GM19025 (cell line): ENCODE data around the gene DDX54.
"Not testable (repeated sequence)": the region's sequence is repeated elsewhere in the genome, so short reads cannot be mapped to it uniquely, and the experiment has no call there.

Source experiments
- ATAC-seq: cut with Tn5 transposase; IDR thresholded peaks from one replicate; pipeline ENCODE4 v1.9.1; 2021; ENCODE audit warnings: mild to moderate bottlenecking, low read depth, moderate library complexity; ENCODE audit not compliant: unreplicated experiment

The DDX54 gene

DNA sequence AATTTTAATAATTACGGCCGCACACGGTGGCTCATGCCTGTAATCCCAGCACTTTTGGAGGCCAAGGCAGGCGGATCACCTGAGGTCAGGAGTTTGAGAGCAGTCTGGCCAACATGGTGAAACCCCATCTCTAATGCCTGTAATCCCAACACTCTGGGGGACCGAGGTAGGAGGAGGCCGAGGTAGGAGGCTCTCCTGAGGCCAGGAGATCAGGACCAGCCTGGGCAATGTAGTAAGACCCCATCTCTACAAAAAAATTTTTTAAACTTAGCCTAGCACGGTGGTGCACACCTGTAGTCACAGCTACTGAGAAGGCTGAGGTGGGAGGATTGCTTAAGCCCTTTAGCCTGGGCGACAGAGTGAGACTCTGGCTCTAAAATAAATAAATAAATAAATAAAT, 41.3 kb downstream of the DDX54 start:
- no peak for ATAC-seq

DNA sequence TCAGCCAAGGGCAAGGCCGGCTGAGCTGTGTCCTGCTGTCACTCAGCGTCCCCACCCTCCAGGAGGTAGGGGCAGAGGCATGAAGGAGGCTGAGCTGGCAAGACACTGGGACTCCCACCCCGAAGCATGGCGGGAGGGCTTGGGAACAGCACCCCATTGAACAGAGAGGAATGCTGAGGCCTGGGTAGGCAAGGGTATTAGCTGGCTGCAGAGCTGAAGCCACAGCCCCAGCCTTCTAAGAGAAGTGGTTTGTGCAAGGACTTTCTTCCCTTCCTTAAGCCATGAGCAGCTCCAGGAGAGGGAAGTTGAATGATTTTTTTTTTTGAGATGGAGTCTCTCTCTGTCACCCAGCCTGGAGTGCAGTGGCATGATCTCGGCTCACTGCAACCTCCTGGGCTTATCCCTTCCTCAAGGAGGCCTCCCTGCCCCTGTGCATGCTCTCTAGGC, 42.4 kb downstream of the DDX54 start:
- ATAC-seq, result no peak

DNA sequence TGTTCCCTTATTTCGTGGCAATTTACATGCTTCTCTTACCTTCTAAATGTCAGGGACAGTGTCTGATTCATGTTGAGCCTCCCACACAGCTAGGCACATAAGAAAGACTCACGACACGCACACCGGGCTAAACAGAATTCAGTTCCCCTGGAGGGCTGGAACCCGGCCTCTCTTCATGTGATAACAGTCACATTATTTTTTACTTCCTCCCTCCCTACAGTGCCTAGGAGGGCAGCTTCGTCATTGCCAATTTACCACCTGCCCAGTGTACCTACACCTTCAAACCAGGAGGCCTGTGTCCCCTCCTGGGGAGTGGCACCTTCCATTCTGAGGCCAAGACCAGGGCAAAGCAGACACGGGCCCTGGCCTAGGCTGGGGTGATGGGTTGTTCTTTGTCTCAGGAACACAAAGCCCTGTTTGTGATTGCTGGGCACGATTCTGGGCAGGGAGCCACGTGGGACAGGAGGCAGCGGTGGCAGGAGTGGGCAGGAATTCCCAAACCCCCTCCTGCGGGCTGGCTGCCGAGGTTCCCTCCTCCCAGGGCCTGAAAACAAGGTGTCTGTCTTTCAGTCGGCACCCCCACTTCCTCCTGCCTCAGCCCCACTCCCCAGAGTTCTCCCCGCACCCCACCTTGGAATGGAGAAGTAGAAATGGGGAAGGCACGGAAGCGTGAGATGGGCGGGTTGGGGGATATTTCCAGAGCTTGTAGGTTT, 42.9 kb downstream of the DDX54 start:
- ATAC-seq, result no peak

DNA sequence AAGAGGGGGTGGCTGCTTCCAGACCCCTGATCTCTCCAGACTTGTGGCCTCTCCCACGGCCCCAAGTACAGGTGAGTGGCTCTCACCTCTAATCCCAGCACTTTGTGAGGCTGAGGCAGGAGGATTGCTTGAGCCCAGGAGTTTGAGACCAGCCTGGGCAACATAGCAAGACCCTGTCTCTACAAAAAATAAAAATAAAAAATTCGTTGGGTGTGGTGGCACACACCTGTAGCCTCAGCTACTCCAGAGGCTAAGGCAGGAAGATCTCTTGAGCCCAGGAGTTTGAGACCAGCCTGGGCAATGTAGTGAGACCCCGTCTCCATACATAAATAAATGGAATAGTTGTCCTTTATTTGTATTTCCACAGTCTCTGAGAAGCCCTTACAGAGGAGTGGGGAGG, 43.6 kb downstream of the DDX54 start:
- ATAC-seq, result not testable (repeated sequence)

DNA sequence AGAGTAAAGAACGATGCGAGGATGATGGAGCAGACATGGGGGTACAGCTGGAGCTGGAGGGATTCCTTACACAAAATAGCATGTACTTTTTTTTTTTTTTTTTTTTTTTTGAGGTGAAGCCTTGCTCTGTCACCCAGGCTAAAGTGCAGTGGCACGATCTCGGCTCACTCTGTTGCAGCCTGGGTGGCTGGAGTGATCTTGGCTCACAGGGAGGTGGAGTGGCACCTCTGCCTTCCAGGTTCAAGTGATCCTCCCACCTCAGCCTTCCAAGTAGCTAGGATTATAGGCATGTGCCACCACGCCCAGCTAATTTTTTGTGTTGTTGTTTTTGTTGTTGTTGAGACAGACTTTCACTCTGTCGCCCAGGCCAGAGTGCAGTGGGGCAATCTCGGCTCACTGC, 44.6 kb downstream of the DDX54 start:
- no peak for ATAC-seq

- ATAC-seq, result no peak
Observed at GRCh38 chr12:113138826-113139225, 46.5 kb downstream of the DDX54 start.

DNA sequence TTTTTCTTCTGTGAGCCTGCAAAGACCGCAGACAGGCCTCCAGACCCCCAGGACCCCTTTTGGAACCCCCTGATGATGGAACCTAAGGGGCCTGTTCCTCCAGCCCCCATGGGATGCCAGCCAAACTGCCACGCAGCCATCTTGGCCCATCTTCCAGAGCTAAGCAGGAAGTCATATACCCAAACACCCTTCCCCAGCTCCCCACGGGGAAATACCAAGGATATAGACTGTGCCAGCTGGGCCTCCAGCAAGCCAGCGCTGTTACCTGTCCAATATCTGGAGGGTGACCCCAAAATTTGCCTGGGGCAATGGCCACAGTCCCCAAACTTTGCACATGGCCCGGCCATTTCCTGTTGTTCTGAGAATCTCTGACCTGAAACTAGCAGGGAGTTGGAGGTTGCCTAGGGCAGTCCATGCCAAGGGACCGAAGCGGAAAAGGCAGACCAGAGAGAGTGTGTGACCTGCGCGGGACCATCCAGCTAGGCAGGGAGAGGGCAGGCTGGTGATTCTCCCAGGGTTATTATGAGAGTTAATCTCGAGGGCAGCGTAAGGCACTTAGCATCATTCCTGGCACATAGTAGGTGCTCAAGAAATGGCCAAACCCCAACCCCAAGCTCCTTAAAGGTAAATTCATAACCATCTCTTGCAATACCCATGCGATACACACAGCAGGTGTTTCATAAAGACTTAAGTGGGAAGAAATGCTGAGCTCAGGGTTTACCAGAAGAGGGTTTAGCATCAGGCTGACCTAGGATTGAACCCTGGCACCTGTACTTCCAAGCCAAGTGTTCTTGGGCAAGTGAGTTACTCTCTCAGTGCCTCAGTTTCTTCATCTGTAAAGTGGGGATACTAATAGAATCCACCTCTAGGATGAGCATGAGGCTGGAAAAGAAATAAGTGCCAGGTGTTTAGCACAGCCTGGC, 47.2 kb downstream of the DDX54 start:
- ATAC-seq, result no peak

DNA sequence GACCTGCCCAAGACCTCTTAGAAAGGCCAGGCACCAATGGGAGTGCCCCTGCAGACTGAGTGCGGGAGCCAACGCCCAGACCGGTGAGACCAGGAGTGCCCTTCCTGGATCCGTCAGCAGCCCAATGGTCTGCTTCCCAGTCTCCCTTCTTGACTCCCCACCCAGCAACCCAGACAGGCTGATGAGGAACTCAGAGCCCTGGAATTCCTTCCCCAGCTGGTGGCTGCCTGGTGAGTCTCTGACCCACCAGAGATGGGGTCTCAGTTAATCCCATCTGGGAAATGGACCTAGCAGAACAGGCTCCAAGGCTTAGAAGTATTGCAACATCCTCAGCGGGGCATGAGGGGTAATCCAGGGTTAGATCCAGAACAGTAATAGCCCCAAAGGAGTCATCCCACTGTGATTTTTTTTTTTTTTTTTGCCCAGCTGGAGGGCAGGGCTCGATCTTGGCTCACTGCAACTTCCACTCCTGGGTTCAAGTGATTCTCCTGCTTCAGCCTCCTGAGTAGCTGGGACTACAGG, 48.2 kb downstream of the DDX54 start:
- no peak for ATAC-seq

DNA sequence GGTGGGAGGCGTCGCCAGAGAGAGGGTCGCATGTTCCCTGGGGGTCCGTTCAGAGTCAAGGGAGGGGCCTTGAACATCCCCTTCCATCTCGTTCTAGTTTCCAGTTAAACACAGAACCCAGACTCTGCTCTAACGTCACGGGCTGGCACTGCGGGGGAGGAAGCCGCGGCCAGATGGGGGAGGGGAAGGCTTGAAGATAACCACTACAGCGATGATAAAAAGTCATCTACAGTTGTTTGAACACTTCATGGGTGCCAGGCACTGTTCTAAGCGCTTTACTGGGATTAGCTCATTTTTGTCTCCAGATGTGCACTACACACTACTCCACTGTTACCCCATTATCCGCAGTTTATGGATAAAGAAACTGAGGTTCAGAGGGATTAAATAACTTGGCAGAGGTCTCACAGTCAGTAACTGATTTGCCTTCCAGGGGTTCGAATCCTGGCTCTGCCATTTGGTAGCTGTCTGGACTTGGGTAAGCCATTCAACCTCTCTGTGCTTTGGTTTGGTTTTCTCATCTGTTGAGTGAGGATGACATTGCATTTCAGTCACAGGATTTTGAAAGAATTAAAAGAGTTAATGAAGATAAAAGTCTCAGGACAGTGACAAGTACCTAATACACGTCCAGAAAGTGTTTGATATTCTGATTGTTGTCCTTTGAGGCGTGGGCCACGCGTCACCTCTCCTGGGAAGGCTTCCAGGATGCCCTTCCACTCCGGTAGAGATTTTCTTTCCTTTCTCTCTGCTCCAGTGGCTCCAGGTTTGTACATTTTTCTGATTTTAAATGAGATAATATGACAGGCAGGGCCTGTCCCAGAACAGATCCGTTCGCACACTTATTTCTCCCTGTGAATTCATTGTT, 48.9 kb downstream of the DDX54 start:
- ATAC-seq, result no peak

GRCh38 chr12:113135178-113136127, 49.8 kb downstream of the DDX54 start, which contains the start of gene RASAL1:
RASAL1 (minus strand) TSS chr12:113135761; CDS start chr12:113135462, 299 bp downstream.
- no peak for ATAC-seq

DNA sequence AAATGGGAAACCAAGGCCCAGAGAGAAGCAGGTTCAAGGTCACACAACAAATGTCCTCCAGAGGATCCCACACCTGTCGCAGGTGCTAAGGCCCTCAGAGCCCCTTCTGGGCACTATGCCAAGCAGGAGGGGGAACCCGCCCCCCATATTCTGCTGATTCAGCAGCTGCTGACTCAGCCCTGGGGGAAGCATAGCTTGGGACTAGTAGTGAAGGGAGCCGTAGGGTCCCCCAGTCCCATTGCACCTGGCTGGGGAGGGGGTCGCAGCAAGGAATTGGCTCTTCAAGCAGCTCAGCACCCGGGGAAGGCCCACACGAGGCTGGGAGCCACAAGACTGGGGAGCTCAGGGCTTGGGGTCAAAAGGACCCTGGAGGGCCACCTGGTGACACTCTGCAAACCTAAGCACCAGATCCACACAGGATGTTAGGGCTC, 50.7 kb downstream of the DDX54 start:
- no peak for ATAC-seq

- ATAC-seq, result no peak
Observed at GRCh38 chr12:113134071-113134470, 51.2 kb downstream of the DDX54 start.

- no peak for ATAC-seq
Observed at GRCh38 chr12:113133666-113134065, 51.6 kb downstream of the DDX54 start.

DNA sequence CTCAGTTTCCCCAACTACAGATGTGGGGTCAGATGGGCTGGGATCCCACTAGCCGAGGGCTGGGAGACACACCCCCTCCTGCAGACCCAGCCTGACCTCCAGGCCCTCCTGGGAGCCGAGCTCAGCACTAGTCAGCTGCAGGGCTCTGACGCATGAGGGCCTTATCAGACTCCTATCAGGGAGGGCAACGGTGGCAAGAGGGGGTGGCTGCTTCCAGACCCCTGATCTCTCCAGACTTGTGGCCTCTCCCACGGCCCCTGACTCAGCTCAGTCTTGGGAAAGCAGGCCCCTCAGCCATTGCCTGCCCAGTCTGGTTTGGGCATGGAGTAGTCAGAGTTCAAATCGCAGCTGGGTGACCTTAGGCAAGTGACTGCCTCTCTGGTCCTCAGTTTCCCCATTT, 52.2 kb downstream of the DDX54 start:
- no peak for ATAC-seq

- no peak for ATAC-seq
Observed at GRCh38 chr12:113131556-113131955, 53.7 kb downstream of the DDX54 start.

DNA sequence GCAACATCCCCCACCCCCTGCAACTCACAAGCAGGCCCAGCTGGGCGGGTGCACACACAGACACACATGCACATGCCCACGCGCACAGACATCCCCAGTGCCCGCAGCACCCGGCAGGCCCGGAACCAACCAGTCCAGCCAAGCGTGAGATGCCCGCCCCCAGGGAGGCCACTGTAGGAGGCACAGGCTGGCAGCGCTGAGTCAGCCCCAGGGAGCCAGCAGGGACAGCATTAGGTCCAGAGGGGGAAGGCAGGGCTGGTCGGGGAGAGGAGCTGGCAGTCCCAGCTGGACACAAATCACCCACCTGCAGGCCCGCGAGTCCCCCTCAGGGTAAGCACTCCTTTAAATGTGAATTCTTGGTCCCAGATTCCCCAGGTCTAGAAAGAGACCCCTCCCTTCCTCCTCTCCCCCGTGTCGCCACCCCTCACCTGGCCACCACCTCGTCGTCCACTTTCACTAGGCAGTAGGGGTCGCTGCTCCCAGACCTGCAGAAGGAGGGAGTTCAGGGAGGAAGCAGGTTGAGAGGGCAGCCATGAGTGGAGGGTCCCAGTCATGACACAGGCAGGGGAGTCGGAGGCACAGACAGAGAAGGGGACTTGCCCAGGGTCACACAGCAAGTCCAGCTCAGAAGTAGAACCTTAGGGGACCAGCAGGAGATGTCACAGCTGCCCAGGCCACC, 54.7 kb downstream of the DDX54 start:
- no peak for ATAC-seq

- ATAC-seq, result no peak
Observed at GRCh38 chr12:113129664-113130456, 55.4 kb downstream of the DDX54 start.
